HEK293T (cell line): Measurements from ENCODE around the gene SCN4B.

Experiments
- CTCF ChIA-PET: fragments of 350-600 bp; formaldehyde crosslinking; extraction: SDS; loops from one replicate; lab custom pipeline; 2021; ENCODE audit warnings: antibody characterized with exemption, inconsistent platforms; lab: Yijun Ruan, JAX
- POLR2A ChIA-PET: fragments of 350-600 bp; formaldehyde crosslinking; extraction: SDS; loops from one replicate; lab custom pipeline; 2020; ENCODE audit warnings: antibody characterized with exemption, inconsistent platforms; lab: Yijun Ruan, JAX
- DNase-seq: peaks from one replicate; pipeline ENCODE4 v3.0.0; 2012; ENCODE audit warnings: mixed read lengths; ENCODE audit errors: extremely low spot score
- ARNT ChIP-seq: fragments of 450-650 bp; IDR thresholded peaks from 2 replicates; pipeline ENCODE4 v1.6.1; 2017; ENCODE audit warnings: mild to moderate bottlenecking
- BHLHE40 ChIP-seq: fragments of 450-650 bp; IDR thresholded peaks from 2 replicates; pipeline ENCODE4 v1.6.1; 2016; ENCODE audit warnings: mild to moderate bottlenecking, moderate library complexity, borderline replicate concordance
- CTBP1 ChIP-seq: fragments of 450-650 bp; IDR thresholded peaks from 2 replicates; pipeline ENCODE4 v1.6.1; 2016; ENCODE audit warnings: borderline replicate concordance
- ELF4 ChIP-seq: fragments of 450-650 bp; IDR thresholded peaks from 2 replicates; pipeline ENCODE4 v1.6.1; 2017; ENCODE audit warnings: antibody characterized with exemption
- FOXA1 ChIP-seq: fragments of 450-650 bp; IDR thresholded peaks from 2 replicates; pipeline ENCODE4 v1.6.1; 2016; ENCODE audit warnings: mild to moderate bottlenecking
- FOXK2 ChIP-seq: fragments of 450-650 bp; IDR thresholded peaks from 2 replicates; pipeline ENCODE4 v1.6.1; 2016; ENCODE audit warnings: mild to moderate bottlenecking
- FOXM1 ChIP-seq: fragments of 450-650 bp; IDR thresholded peaks from 2 replicates; pipeline ENCODE4 v1.6.1; 2017; ENCODE audit warnings: mild to moderate bottlenecking, borderline replicate concordance
- HDGF ChIP-seq: fragments of 450-650 bp; IDR thresholded peaks from 2 replicates; pipeline ENCODE4 v1.6.1; 2017; ENCODE audit warnings: antibody characterized with exemption, borderline replicate concordance
- L3MBTL2 ChIP-seq: fragments of 450-650 bp; conservative IDR thresholded peaks from 2 replicates; pipeline ENCODE4 v1.6.1; 2016; ENCODE audit warnings: mild to moderate bottlenecking
- LEF1 ChIP-seq: fragments of 450-650 bp; IDR thresholded peaks from 2 replicates; pipeline ENCODE4 v1.6.1; 2017; ENCODE audit warnings: mild to moderate bottlenecking, borderline replicate concordance
- NFRKB ChIP-seq: fragments of 450-650 bp; IDR thresholded peaks from 2 replicates; pipeline ENCODE4 v1.6.1; 2016; ENCODE audit warnings: mild to moderate bottlenecking, moderate library complexity
- SP1 ChIP-seq: fragments of 450-650 bp; IDR thresholded peaks from 2 replicates; pipeline ENCODE4 v1.6.1; 2017
- SUZ12 ChIP-seq: fragments of 450-650 bp; IDR thresholded peaks from 2 replicates; pipeline ENCODE4 v1.6.1; 2016; ENCODE audit warnings: mild to moderate bottlenecking
- TARDBP ChIP-seq: fragments of 450-650 bp; IDR thresholded peaks from 2 replicates; pipeline ENCODE4 v1.6.1; 2016
- ZNF384 ChIP-seq: fragments of 450-650 bp; IDR thresholded peaks from 2 replicates; pipeline ENCODE4 v1.6.1; 2016
- TF ChIP-seq, protein P1 (sequence below): fragments of 450-650 bp; IDR thresholded peaks from 2 replicates; pipeline ENCODE4 v1.6.1; 2016

SCN4B gene

DNA sequence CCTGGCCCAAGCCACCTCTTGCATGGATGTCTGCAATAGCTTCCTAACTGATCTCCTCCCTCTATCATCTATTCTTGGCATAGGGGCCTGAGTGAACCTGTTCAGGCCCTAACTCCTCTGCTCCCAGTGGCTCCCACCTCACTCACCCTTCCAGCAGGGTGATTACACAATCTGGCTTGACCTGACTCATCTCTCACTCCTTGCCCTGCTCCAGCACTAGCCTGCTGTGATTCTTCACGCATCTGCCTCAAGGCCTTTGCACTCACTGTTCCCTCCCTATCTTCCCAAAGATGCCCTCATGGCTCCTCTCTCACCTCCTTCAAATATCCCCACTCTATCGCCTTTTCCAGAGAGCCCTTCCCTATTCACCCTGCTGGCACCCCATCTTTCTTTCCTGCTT lies 10.5 kb downstream of the SCN4B start:
- no peak for DNase-seq
- no peak for TF ChIP-seq SP1
- no peak for TF ChIP-seq NFRKB
- TF ChIP-seq ZNF384, result no peak
- TF ChIP-seq ARNT, result no peak
- no peak for TF ChIP-seq L3MBTL2
- no peak for TF ChIP-seq CTBP1
- TF ChIP-seq, protein P1, sequence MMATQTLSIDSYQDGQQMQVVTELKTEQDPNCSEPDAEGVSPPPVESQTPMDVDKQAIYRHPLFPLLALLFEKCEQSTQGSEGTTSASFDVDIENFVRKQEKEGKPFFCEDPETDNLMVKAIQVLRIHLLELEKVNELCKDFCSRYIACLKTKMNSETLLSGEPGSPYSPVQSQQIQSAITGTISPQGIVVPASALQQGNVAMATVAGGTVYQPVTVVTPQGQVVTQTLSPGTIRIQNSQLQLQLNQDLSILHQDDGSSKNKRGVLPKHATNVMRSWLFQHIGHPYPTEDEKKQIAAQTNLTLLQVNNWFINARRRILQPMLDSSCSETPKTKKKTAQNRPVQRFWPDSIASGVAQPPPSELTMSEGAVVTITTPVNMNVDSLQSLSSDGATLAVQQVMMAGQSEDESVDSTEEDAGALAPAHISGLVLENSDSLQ, result no peak
- TF ChIP-seq FOXM1, result no peak
- TF ChIP-seq TARDBP, result no peak
- ChIA-PET CTCF (interaction anchor here (0.6 to 4.6 kb wide), 2 partner anchors 29 kb away, joined by 3 to 28 read pairs; no protein-coding TSS in a partner anchor), POLR2A (no interaction called here)

DNA sequence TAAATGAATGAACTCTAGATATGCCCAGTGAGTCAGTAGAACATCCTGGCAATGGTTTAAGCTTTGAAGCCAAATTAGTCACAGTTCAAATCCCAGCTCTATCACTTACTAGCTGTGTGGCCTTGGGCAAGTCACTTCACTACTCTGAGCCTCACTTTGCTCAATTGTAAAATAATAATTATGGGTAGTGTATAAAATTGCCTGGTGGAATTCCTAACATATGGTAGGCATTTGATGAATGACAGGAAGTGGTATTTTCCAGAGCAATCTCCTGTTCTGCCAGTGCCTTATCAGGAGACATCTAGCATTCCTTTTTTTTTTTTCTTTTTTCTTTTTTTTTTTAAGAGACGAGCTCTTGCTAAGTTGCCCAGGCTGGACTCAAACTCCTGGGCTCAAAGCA lies 13.0 kb downstream of the SCN4B start:
- DNase-seq, result no peak
- TF ChIP-seq ZNF384, result no peak
- TF ChIP-seq ELF4, result no peak
- ChIA-PET POLR2A (no interaction called here), CTCF (no interaction called here)

DNA sequence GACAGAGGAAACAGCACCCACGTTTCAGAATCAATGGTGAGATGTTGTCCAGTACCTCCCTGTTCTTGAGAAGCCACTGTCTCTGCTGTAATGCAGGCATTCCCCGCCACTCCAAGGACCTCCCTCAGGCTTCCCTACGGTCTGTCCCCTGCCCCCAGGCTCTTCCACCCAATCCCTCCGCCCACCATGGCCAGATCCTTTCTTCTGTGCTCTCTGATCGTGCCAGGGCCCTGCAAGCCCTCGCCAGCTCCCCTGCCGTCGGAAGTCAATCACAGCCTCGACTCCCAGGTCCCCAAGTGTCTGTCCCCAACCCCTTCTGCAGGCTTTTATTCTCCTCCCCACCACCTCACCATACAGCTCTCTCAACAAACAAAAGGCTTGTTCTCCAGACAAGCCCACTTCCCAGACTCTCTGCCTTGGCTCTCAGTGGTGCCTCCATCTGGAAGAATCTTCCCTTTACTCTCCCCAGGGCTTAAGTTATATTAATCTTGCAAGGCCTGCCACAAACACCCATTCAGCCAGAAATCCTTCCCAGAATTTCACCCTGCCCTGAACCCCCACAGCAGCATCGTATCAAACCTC lies 13.7 kb downstream of the SCN4B start:
- no peak for DNase-seq
- ChIA-PET POLR2A (no interaction called here), CTCF (no interaction called here)
- no peak for TF ChIP-seq CTBP1

DNA sequence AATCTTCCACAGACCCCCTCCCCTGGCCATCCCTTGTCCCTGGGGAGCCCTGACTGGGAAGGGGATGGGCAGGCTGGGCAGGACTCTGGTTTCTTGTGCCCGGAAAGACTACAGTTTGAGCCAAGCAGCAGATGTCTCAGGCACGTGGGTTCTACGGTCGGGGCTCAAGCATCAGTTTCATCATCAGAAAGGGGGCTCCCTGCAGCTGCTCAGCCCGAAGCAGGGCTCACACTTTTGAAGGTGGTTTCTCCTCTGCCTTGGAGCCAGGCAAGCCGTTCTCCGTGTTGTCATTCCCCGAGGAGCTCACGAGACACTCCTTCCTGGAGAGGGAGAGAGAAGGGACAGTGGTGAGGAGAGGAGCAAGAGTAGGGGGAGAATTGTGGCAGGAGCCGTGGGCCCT lies 15.8 kb downstream of the SCN4B start:
- CTCF ChIA-PET, result interaction anchor here (0.6 kb wide), 1 partner anchor 278 kb away, joined by 3 read pairs; no protein-coding TSS in a partner anchor
- POLR2A ChIA-PET, result no interaction called here
- no peak for DNase-seq
- TF ChIP-seq LEF1 (no peak), SUZ12 (no peak), CTBP1 (no peak), FOXK2 (no peak), NFRKB (no peak), HDGF (no peak), BHLHE40 (no peak)
- TF ChIP-seq, protein P1, result no peak

DNA sequence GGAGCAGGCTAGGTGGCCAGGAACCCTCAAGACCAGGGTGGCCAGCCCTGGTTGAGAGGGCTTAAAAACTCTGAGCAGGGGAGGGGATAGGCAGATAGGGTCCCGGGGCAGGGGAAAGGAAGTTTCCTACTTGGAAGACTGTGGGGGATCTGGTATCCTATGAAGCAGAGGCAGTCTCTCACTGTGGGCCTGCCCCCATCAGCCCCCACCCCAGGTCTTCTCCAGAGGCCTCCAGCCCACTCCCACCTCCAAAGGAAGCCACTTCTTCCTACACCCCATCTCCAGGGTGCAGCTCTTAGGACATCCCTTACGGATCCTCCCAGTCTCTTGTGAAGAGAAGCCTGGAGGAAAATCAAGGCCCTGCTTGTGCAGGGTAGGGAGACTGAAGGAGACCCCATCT lies 16.3 kb downstream of the SCN4B start:
- CTCF ChIA-PET, result no interaction called here
- DNase-seq, result no peak
- POLR2A ChIA-PET, result no interaction called here
- no peak for TF ChIP-seq LEF1
- no peak for TF ChIP-seq ARNT

DNA sequence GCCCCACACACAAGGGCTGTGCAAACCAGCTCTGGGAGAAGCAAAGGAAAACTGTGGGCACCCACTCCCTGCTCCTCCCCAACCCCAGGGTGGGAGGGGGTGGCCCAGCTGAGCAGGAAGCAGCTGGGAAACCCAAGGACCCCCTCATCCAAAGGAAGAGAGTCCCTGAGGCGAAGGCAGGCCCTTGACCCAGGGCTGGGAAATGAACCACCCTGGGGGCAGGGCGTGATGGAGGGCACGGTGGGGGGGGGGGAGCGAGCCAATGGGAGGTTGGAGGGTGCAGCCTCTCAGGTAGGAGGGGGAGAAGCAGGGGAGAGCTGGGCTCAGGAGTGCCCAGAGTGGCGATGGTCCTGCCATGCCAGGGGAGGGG lies 16.8 kb downstream of the SCN4B start:
- CTCF ChIA-PET, result no interaction called here
- TF ChIP-seq FOXM1 (no peak), L3MBTL2 (no peak), ELF4 (no peak)
- DNase-seq, result no peak
- POLR2A ChIA-PET, result no interaction called here

DNA sequence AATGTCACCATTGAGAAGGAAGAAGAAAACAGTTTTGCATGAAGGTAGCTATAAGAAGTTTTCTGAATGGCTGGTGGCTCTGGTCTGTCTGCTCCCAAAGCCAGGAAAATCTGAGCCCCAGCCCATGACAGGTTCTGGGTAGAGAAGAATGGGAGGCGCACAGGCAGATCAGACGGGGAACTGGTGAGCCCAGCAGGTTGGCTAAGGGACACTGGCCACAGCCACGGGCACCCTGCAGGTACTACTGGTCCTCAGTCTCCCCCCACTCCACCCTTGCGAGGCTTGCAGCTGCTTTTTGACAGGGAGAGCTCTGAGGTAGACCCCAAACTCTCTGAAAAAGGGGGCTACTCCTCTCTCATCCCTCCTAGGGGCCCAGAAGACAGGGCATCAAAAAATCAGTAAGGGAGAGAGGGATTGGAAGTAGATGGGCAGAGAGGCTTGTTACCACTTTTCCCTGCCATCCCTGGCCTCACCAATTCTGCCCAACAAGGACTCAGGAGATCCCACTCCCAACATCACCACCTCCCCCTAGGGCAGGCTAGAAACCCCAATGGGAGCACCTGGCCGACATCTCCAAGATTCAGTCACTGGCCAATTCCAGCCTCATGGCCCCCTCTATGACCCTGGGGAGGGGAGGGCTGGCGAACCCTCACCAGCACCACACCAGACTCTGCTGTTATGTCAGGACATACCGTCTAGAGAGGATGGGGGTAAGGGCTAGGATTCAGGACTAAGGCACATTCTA lies 17.4 kb downstream of the SCN4B start:
- TF ChIP-seq, protein P1, result no peak
- no peak for TF ChIP-seq FOXM1
- TF ChIP-seq SUZ12, result no peak
- no peak for TF ChIP-seq ELF4
- no peak for TF ChIP-seq TARDBP
- TF ChIP-seq FOXA1, result no peak
- no peak for TF ChIP-seq ZNF384
- TF ChIP-seq HDGF, result no peak
- TF ChIP-seq FOXK2, result no peak
- no peak for TF ChIP-seq BHLHE40
- no peak for TF ChIP-seq LEF1
- TF ChIP-seq CTBP1, result no peak
- TF ChIP-seq L3MBTL2, result no peak
- DNase-seq, result no peak
- CTCF ChIA-PET, result no interaction called here
- POLR2A ChIA-PET, result no interaction called here
